Measurements from ENCODE around the gene BMF. TPM values are rescaled to one million over a fixed set of nuclear protein-coding genes. Genes with fewer than 3 reads are reported as not detected.

The BMF gene
- total RNA-seq, 1 donor from 2014 or later: 153 TPM

DNA sequence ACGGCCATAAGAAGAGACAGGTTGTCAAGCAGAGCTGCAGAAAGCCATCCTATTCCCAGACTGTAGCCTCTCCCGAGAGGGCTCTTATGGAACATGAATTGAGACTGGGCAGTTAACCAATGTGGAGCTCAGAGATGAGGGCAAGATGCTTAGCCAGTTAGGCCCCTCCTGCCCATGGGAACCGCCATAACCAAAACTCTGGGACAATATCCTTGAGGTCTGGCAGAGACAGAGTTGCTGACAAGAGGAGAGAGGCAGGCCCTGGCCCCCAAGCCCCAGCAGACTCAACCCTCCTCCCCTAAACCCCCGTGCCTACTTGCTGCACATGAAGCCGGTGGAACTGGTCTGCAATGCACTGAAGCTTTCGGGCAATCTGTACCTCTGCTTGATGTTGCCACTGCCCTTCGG lies 4.8 kb downstream of the BMF start:
- H3K4me1 Mint-ChIP-seq (ENCODE audit: unreplicated experiment): peaks cover 77% of the 10 kb centered on the region
- peaks cover 40% of the 10 kb centered on the region for H3K36me3 Mint-ChIP-seq (ENCODE audit: low read depth, unreplicated experiment)
- no peaks in the 10 kb centered on the region for H3K9me3 Mint-ChIP-seq (ENCODE audit: unreplicated experiment)
- H3K27ac Mint-ChIP-seq (ENCODE audit: unreplicated experiment): no peak overlapping the region
- H3K4me3 Mint-ChIP-seq (ENCODE audit: unreplicated experiment): no peak overlapping the region
- TF ChIP-seq, protein P1, sequence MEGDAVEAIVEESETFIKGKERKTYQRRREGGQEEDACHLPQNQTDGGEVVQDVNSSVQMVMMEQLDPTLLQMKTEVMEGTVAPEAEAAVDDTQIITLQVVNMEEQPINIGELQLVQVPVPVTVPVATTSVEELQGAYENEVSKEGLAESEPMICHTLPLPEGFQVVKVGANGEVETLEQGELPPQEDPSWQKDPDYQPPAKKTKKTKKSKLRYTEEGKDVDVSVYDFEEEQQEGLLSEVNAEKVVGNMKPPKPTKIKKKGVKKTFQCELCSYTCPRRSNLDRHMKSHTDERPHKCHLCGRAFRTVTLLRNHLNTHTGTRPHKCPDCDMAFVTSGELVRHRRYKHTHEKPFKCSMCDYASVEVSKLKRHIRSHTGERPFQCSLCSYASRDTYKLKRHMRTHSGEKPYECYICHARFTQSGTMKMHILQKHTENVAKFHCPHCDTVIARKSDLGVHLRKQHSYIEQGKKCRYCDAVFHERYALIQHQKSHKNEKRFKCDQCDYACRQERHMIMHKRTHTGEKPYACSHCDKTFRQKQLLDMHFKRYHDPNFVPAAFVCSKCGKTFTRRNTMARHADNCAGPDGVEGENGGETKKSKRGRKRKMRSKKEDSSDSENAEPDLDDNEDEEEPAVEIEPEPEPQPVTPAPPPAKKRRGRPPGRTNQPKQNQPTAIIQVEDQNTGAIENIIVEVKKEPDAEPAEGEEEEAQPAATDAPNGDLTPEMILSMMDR (IDR thresholded peaks at IDR 0.05; ENCODE audit: unreplicated experiment): no peak
- DNase-seq (ENCODE audit: low spot score): no peak
- peaks cover 20% of the 10 kb centered on the region for H3K27me3 Mint-ChIP-seq (ENCODE audit: unreplicated experiment)

DNA sequence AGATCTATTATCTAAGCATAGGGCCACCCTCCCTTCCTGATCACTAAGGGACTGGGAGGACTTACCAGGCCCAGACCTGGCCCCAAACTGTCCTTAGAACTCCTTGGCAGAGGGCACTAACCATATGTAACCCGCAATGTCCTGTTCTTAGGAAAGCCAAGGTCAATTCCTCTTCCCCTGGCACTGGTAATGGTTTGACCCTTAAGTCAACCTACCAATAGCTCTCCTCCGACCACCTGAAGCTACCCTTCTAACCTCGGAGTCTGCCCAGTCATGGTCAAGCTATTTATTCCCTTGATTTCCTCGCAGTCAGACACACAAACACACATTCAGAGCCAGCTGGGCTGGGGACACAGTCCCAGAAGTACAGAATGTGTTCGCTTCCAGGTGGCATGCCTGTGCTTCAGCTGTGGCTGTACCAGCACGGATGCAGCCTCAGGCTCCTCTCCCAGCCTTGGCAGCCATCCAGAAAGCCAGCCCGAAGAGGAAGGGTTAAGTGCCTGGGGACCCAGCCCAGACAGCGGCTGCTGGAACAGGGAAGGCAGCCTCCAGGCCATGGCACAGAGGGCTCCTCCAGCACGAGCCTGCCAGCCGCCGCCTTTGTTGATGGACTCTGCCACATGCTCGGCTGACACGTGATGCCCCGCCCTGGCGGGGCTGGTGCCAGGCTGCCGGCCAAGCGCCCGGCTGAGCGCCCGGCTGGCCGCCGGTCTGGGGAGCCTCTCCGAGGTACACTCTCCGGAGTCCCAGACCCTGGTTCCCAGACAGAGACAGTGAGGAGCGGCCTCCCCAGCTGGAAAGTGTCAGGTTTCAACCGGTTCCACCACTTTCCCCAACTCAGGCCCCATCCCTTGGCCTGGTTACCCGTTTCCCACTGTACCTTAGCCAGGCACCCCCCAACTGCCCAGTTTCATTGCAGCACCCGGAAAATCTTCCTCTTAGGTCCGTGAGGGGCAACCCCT lies 5.5 kb downstream of the BMF start:
- Mint-ChIP-seq H3K27me3 (ENCODE audit: unreplicated experiment) (peaks cover 20% of the 10 kb centered on the region), H3K27ac (ENCODE audit: unreplicated experiment) (no peak overlapping the region), H3K36me3 (ENCODE audit: low read depth, unreplicated experiment) (peaks cover 40% of the 10 kb centered on the region), H3K4me1 (ENCODE audit: unreplicated experiment) (peaks cover 83% of the 10 kb centered on the region), H3K9me3 (ENCODE audit: unreplicated experiment) (no peaks in the 10 kb centered on the region), H3K4me3 (ENCODE audit: unreplicated experiment) (peak overlapping the region; percentile 57)
- TF ChIP-seq, protein P1 (IDR thresholded peaks at IDR 0.05; ENCODE audit: unreplicated experiment): no peak
- DNase-seq (ENCODE audit: low spot score): no peak

DNA sequence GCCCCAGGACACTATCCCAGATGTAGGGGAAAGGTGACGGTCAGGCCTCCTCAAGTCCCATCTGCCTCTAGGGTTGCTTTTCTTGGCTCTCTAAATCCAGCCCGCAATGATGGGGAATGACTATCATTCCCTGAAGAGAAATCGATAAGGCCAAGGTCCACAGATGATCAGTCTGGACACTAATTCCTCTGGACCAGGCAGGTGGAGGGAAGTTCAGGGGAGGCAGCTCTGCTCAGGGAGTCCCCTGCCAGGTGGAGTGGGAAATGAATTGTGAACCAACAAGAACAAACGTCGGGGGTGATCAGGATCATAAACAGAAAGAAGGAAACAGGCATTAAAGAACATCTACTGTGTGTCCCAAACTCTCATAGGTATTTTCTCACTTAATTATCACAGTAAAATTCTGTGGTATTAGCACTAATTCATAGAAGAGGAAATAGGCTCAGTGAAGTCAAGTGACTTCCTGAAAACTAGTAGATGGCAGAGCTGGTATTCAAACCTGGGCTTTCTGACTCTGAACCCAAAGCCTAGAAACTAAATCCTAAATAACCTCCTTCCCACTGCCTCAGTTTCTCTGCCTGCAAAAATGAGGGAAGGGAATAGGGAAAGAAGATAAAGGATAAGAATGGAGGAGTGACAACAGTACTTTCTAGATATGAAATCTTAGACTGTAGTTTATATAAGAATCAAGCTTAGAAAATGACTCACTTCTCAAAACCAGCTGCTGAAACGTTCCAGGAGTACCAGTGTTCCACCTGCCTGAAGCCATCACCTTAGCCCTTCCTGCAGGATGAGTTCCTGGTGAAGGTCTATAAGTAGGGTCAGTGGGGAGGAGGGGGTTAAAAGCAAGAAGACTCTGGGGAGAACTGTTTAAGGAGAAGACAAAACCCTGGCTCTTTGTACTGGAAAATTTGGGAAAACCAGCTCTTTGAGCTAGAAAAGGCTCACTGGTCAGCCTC lies 7.5 kb downstream of the BMF start:
- no peak for DNase-seq (ENCODE audit: low spot score)
- Mint-ChIP-seq H3K27me3 (ENCODE audit: unreplicated experiment) (peaks cover 13% of the 10 kb centered on the region), H3K4me1 (ENCODE audit: unreplicated experiment) (peaks cover 81% of the 10 kb centered on the region), H3K27ac (ENCODE audit: unreplicated experiment) (peak overlapping the region; percentile 87), H3K4me3 (ENCODE audit: unreplicated experiment) (peak overlapping the region; percentile 79), H3K36me3 (ENCODE audit: low read depth, unreplicated experiment) (peaks cover 50% of the 10 kb centered on the region), H3K9me3 (ENCODE audit: unreplicated experiment) (no peaks in the 10 kb centered on the region)
- TF ChIP-seq, protein P1 (IDR thresholded peaks at IDR 0.05; ENCODE audit: unreplicated experiment): no peak

DNA sequence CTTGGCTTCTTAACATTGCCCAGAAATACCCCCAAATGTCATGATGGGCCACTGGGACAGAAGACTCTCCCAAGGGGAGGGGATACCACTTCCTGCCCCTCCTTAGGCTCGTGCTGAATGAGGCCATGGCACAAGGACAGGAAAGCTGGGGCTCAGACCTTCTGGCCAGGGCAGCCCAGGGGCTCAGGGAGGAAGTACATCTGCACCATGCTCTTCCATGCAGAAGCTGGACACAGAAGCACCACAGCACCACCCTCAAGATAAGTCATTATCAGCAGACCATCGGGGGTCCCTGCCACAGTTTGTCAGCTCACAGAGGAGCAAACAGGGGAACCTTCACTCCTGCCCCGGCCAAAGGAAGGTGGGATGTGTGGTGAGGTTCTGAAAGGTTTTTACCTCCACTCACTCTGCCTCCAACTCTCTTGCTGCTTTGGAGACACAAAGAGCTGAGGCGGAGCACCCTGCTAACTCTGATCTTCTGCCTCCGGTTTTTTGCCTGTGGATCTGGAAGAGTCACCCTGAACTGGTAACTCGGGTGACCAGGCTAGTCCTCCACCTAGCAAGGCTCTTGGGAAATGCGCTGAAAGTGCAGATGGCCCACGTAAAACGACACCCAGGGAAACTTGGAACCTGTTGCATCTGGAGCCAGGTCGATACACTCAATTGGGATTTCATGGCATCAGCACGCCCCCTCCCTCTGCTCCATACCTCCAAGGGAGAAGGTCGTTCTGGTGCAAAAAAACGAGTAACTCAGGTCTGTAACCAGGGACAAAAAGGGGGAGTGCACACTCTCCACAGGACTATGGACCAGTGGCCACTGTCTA lies 8.3 kb downstream of the BMF start:
- Mint-ChIP-seq H3K9me3 (ENCODE audit: unreplicated experiment) (no peaks in the 10 kb centered on the region), H3K4me3 (ENCODE audit: unreplicated experiment) (no peak overlapping the region), H3K27me3 (ENCODE audit: unreplicated experiment) (peaks cover 11% of the 10 kb centered on the region), H3K36me3 (ENCODE audit: low read depth, unreplicated experiment) (peaks cover 47% of the 10 kb centered on the region), H3K4me1 (ENCODE audit: unreplicated experiment) (peaks cover 81% of the 10 kb centered on the region), H3K27ac (ENCODE audit: unreplicated experiment) (no peak overlapping the region)
- TF ChIP-seq, protein P1 (IDR thresholded peaks at IDR 0.05; ENCODE audit: unreplicated experiment): no peak
- DNase-seq (ENCODE audit: low spot score): no peak

Measured in endothelial cell (in vitro differentiated cells).